Cardiac muscle cell (in vitro differentiated cells and primary cell): ENCODE data around the gene NOX3. TPM values are rescaled to one million over a fixed set of nuclear protein-coding genes. Genes with fewer than 3 reads are reported as not detected.

Experiments used
- DNase-seq, 2 donors: peaks; one replicate each; pipeline versions ENCODE4 v3.0.0 to v3.0.0-alpha.2; 2010 to 2017; ENCODE audit warnings: low read depth in 1 of 2, low spot score in 1 of 2
- H3K27ac ChIP-seq: fragments of 200-600 bp; sonication (generic); 2 replicates; pipeline ENCODE4 v1.5.1; 2016
- H3K27me3 ChIP-seq: fragments of 200-600 bp; sonication (generic); 2 replicates; pipeline ENCODE4 v1.6.0; 2016; ENCODE audit warnings: control low read depth
- H3K36me3 ChIP-seq: fragments of 200-600 bp; sonication (generic); 2 replicates; pipeline ENCODE4 v1.5.1; 2016; ENCODE audit warnings: control low read depth
- H3K4me1 ChIP-seq: fragments of 200-600 bp; sonication (generic); 2 replicates; pipeline ENCODE4 v1.8.1; 2017; ENCODE audit warnings: low read depth, mild to moderate bottlenecking, mixed run types
- H3K4me3 ChIP-seq: fragments of 200-600 bp; sonication (generic); 2 replicates; pipeline ENCODE4 v1.5.1; 2016; ENCODE audit warnings: mild to moderate bottlenecking
- H3K9me3 ChIP-seq: fragments of 200-600 bp; sonication (generic); 2 replicates; pipeline ENCODE4 v1.5.1; 2017; ENCODE audit warnings: low read depth, mild to moderate bottlenecking, control low read depth
- polyA plus RNA-seq: library from polyadenylated mRNA; unstranded; fragments of >200 nt; fragmentation: Nextera tagmentation; extraction: Ambion mirVana; gene quantifications from 2 replicates; pipeline ENCODE4 v1.2.1, GENCODE V29; 2016
- total RNA-seq: library from RNA; depleted of rRNA; stranded (reverse); fragments of >200 nt; gene quantifications from 2 replicates; pipeline ENCODE4 v1.2.3, GENCODE V29; 2016
- TF ChIP-seq, protein P1 (sequence below): IDR thresholded peaks from 2 replicates; pipeline ENCODE4 v1.5.1; 2012; ENCODE audit warnings: low read depth, mild to moderate bottlenecking, low read length

Gene NOX3
- total and polyA plus RNA-seq, 2 experiments from 2014 or later = not detected

DNA sequence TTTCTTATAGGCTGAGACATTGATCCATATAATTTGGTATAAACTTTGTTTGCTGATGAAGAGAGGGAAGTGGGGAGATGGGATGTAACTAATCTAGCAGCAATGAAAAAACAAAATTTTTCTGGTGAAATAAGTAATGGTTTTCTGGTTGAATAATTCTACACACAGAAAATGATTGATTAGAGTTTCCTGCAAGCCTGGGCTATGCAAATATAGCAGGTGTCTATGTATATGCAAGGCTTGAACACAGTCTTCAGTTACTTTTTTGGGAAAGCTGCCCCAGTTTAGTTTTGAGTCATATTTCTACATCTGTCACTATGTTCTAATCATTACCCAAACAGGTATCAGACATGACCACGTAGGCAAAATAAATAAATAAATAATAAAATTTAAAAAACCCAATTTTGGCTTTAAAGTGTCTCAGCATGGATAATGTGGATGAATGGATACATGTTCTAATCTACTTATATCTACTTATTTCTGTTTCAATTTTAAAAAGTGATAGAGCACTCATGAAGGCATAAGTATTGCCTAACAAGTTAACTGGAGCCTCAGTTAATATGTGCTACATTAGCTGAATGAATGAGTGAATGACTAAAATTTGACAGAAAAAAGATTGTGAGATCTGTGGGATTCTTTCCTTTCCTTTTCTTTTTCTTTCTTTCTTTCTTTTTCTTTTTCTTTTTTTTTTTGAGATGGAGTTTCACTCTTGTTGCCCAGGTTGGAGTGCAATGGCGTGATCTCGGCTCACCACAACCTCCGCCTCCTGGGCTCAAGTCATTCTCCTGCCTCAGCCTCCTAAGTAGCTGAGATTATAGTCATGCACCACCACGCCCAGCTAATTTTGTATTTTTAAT, 104.1 kb downstream of the NOX3 start:
- DNase-seq = no peak
- TF ChIP-seq, protein P1, sequence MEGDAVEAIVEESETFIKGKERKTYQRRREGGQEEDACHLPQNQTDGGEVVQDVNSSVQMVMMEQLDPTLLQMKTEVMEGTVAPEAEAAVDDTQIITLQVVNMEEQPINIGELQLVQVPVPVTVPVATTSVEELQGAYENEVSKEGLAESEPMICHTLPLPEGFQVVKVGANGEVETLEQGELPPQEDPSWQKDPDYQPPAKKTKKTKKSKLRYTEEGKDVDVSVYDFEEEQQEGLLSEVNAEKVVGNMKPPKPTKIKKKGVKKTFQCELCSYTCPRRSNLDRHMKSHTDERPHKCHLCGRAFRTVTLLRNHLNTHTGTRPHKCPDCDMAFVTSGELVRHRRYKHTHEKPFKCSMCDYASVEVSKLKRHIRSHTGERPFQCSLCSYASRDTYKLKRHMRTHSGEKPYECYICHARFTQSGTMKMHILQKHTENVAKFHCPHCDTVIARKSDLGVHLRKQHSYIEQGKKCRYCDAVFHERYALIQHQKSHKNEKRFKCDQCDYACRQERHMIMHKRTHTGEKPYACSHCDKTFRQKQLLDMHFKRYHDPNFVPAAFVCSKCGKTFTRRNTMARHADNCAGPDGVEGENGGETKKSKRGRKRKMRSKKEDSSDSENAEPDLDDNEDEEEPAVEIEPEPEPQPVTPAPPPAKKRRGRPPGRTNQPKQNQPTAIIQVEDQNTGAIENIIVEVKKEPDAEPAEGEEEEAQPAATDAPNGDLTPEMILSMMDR = no peak
- H3K36me3 ChIP-seq = no peaks in the 10 kb centered on the region
- no peaks in the 10 kb centered on the region for H3K9me3 ChIP-seq
- H3K4me3 ChIP-seq = no peak overlapping the region
- no peak overlapping the region for H3K27ac ChIP-seq
- H3K27me3 ChIP-seq = no peaks in the 10 kb centered on the region
- no peaks in the 10 kb centered on the region for H3K4me1 ChIP-seq

DNA sequence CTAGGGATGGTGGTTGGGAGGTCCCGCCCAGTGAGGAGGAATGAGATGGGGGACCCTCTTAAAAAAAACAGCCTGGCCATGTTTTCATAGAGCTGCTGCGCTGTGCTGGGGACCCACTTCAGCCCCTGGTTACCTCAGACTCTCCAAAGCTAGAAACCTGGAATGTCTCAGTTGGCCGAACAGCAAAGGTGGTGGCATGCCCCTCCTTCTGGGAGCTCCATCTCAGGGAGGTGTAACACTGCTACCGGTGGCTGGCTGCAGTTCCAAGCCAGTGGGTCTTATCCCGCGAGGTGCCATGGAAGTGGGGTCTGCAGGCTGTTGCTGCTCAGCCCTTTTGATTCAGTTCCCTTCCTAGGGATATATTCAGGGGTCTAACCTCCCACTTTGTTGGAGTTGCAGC, 105.7 kb downstream of the NOX3 start:
- Histone ChIP-seq H3K36me3 (no peaks in the 10 kb centered on the region), H3K4me3 (no peak overlapping the region), H3K27ac (no peak overlapping the region), H3K4me1 (no peaks in the 10 kb centered on the region), H3K27me3 (no peaks in the 10 kb centered on the region), H3K9me3 (no peaks in the 10 kb centered on the region)
- TF ChIP-seq, protein P1 = no peak
- no peak for DNase-seq

DNA sequence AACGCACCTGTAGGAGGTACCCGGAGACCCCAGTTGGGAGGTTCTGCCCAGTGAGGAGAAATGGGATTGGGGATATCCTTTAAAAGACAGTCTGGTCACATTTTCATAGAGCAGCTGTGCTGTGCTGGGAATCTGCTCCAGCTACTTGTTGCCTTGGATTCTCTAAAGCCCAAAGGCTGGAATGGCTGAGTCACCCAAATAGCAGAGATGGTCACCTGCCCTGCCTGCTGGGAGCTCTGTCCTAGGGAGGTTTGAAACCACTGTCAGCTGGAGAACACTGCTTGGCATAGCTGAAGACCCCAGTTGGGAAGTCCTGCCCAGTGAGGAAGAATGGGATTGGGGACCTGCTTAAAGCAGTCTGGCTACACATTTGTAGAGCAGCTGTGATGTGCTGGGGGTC, 106.5 kb downstream of the NOX3 start:
- no peak for DNase-seq
- no peak overlapping the region for H3K27ac ChIP-seq
- no peaks in the 10 kb centered on the region for H3K36me3 ChIP-seq
- no peak overlapping the region for H3K4me3 ChIP-seq
- H3K4me1 ChIP-seq = no peaks in the 10 kb centered on the region
- no peaks in the 10 kb centered on the region for H3K27me3 ChIP-seq
- H3K9me3 ChIP-seq = no peaks in the 10 kb centered on the region
- TF ChIP-seq, protein P1 = no peak

DNA sequence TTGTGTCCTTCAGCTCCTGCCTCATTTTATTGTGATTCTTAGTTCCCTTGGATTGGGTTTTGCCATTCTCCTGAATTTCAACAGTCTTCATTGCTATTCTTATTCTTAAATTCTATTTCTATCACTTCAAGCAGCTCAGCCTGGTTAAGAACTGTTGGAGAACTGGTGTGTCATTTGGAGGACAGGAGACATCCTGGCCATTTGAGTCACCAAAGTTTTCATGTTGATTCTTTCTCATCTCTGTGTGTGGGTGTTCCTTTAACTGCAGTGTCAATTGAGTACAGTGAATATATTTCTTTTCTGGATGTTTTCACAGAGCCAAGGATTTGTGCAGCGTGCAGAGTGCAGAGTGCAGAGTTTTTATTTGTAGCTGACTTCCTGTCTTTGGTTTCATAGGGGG, 107.8 kb downstream of the NOX3 start:
- DNase-seq = no peak
- Histone ChIP-seq H3K27ac (no peak overlapping the region), H3K9me3 (no peaks in the 10 kb centered on the region), H3K4me3 (no peak overlapping the region), H3K36me3 (no peaks in the 10 kb centered on the region), H3K4me1 (no peaks in the 10 kb centered on the region), H3K27me3 (no peaks in the 10 kb centered on the region)
- TF ChIP-seq, protein P1 = no peak

DNA sequence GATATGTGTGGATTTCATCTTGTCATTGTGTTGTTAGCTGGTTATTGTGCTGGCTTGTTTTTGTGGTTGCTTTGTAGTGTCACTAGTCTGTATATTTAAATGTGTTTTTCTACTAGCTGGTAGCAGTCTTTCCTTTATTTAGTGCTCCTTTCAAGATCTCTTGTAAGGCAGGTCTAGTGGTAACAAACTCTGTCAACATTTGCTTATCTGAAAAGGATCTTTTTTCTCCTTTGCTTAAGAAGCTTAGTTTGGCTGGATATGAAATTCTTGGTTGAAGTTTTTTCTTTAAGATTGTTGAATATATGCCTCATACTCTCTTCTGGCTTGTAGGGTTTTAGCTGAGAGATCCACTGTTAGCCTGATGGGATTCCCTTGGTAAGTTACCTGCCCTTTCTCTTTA, 108.7 kb downstream of the NOX3 start:
- TF ChIP-seq, protein P1 = no peak
- H3K27ac ChIP-seq = no peak overlapping the region
- H3K27me3 ChIP-seq = no peaks in the 10 kb centered on the region
- no peak overlapping the region for H3K4me3 ChIP-seq
- H3K36me3 ChIP-seq = no peaks in the 10 kb centered on the region
- H3K9me3 ChIP-seq = no peaks in the 10 kb centered on the region
- no peak for DNase-seq
- H3K4me1 ChIP-seq = no peaks in the 10 kb centered on the region

Other genes with a start within 250 kb of the NOX3 start
- gene CLDN20, start 191.8 kb downstream of the NOX3 start, total RNA-seq = not detected in 2 replicates
- gene CLDN20, start 191.8 kb downstream of the NOX3 start, polyA plus RNA-seq = 0.19 and 0.44 TPM in 2 replicates
- 13.5 and 14.8 TPM in 2 replicates for gene TFB1M, start 141.4 kb downstream of the NOX3 start, total RNA-seq
- 17.6 and 22.0 TPM in 2 replicates for gene TFB1M, start 141.4 kb downstream of the NOX3 start, polyA plus RNA-seq